Measurements from ENCODE around the gene ZNF230.

- TF ChIP-seq CTCF (IDR thresholded peaks at IDR 0.05; ENCODE audit: insufficient read depth, low read length, poor library complexity, severe bottlenecking) (no peak), EZH2phosphoT487 (conservative IDR thresholded peaks at IDR 0.05; ENCODE audit: low read length) (no peak)
These were observed 19.2 kb upstream of the ZNF230 start for GRCh38 chr19:43983544-43983911.

Data from SU-DHL-6 (cell line).